Neural cell (in vitro differentiated cells): Measurements from ENCODE around the gene RABL2A. TPM values are rescaled to one million over a fixed set of nuclear protein-coding genes. Genes with fewer than 3 reads are reported as not detected.
"Not testable (repeated sequence)": the region's sequence is repeated elsewhere in the genome, so short reads cannot be mapped to it uniquely, and the experiment has no call there.

Experiments used
- H2AFZ ChIP-seq: fragments of 200-600, 300-800 bp; sonication (generic), shearing (Covaris generic); 2 replicates; pipeline ENCODE4 v1.6.0; 2014; ENCODE audit warnings: low read depth, mild to moderate bottlenecking, antibody characterized with exemption, low read length, moderate library complexity
- H3F3A ChIP-seq: fragments of 200-600 bp; shearing (Covaris generic); 2 replicates; pipeline ENCODE4 v1.6.1; 2016; ENCODE audit warnings: mild to moderate bottlenecking, moderate library complexity, mixed read lengths, antibody characterized with exemption, low read length; ENCODE audit not compliant: insufficient read depth, poor library complexity, severe bottlenecking
- H3K27ac ChIP-seq: fragments of 200-600, 300-800 bp; sonication (generic), shearing (Covaris generic); 2 replicates; pipeline ENCODE4 v1.5.1; 2014; ENCODE audit warnings: mild to moderate bottlenecking, low read length, moderate library complexity
- H3K27me3 ChIP-seq: fragments of 300-800, 200-600 bp; sonication (generic), shearing (Covaris generic); 2 replicates; pipeline ENCODE4 v1.6.0; 2014; ENCODE audit warnings: mild to moderate bottlenecking, low read depth, low read length, moderate library complexity; ENCODE audit not compliant: insufficient read depth
- H3K36me3 ChIP-seq: fragments of 300-800, 200-600 bp; sonication (generic), shearing (Covaris generic); 2 replicates; pipeline ENCODE4 v1.5.1; 2014; ENCODE audit warnings: mild to moderate bottlenecking, antibody characterized with exemption, low read length, moderate library complexity; ENCODE audit not compliant: insufficient read depth
- H3K4me2 ChIP-seq: fragments of 300-800, 200-600 bp; sonication (generic), shearing (Covaris generic); 2 replicates; pipeline ENCODE4 v1.6.0; 2014; ENCODE audit warnings: mild to moderate bottlenecking, low read length
- H3K4me3 ChIP-seq: fragments of 300-800, 200-600 bp; sonication (generic), shearing (Covaris generic); 2 replicates; pipeline ENCODE4 v1.5.1; 2014; ENCODE audit warnings: mild to moderate bottlenecking, low read length, moderate library complexity
- H3K79me2 ChIP-seq: fragments of 200-600 bp; shearing (Covaris generic); replicated peaks from 2 replicates; pipeline ENCODE4 v1.6.0; 2014; ENCODE audit warnings: mild to moderate bottlenecking, low read length, moderate library complexity; ENCODE audit not compliant: insufficient read depth
- H3K9ac ChIP-seq: fragments of 300-800, 200-600 bp; sonication (generic), shearing (Covaris generic); 2 replicates; pipeline ENCODE4 v1.6.1; 2016; ENCODE audit warnings: mild to moderate bottlenecking, low read length, mixed read lengths
- H3K9me2 ChIP-seq: fragments of 200-600 bp; shearing (Covaris generic); 2 replicates; pipeline ENCODE4 v1.6.1; 2016; ENCODE audit warnings: mild to moderate bottlenecking, low read length, mixed read lengths; ENCODE audit not compliant: insufficient read depth
- H3K9me3 ChIP-seq: fragments of 200-600, 300-800 bp; sonication (generic), shearing (Covaris generic); 2 replicates; pipeline ENCODE4 v1.6.1; 2016; ENCODE audit warnings: mild to moderate bottlenecking, mixed run types, low read length, moderate library complexity, mixed read lengths
- H4K20me1 ChIP-seq: fragments of 200-600 bp; shearing (Covaris generic); 2 replicates; pipeline ENCODE4 v1.6.1; 2016; ENCODE audit warnings: mild to moderate bottlenecking, mixed run types; ENCODE audit not compliant: insufficient read depth
- EP300 ChIP-seq: fragments of 450-650 bp; conservative IDR thresholded peaks from 2 replicates; pipeline ENCODE4 v1.6.1; 2014; ENCODE audit warnings: antibody characterized with exemption, mild to moderate bottlenecking, moderate library complexity; ENCODE audit not compliant: poor library complexity, severe bottlenecking
- MXI1 ChIP-seq: fragments of 450-650 bp; conservative IDR thresholded peaks from 2 replicates; pipeline ENCODE4 v1.6.1; 2014; ENCODE audit warnings: antibody characterized with exemption, mild to moderate bottlenecking; ENCODE audit not compliant: poor library complexity, severe bottlenecking
- POLR2AphosphoS5 ChIP-seq: IDR thresholded peaks from 2 replicates; pipeline ENCODE4 v1.6.1; 2012
- SMC3 ChIP-seq: fragments of 450-650 bp; conservative IDR thresholded peaks from 2 replicates; pipeline ENCODE4 v1.6.1; 2014; ENCODE audit warnings: antibody characterized with exemption, mild to moderate bottlenecking, moderate library complexity; ENCODE audit not compliant: poor library complexity
- TAF1 ChIP-seq: IDR thresholded peaks from 2 replicates; pipeline ENCODE4 v1.6.1; 2012; ENCODE audit warnings: low read depth
- polyA minus RNA-seq: library from RNA; depleted of rRNA, polyadenylated mRNA; stranded (reverse); fragments of >200 nt; gene quantifications from 2 replicates; pipeline ENCODE4 v1.2.3, GENCODE V29; 2014
- polyA plus RNA-seq: library from polyadenylated mRNA; depleted of rRNA; stranded (reverse); fragments of >200 nt; gene quantifications from 2 replicates; pipeline ENCODE4 v1.2.3, GENCODE V29; 2014
- TF ChIP-seq, protein P1 (sequence below): IDR thresholded peaks from 2 replicates; pipeline ENCODE4 v1.6.1; 2012; ENCODE audit warnings: borderline replicate concordance

RABL2A gene
- polyA plus RNA-seq, result 17.9 and 26.7 TPM in 2 replicates
- 26.5 and 27.1 TPM in 2 replicates for polyA minus RNA-seq

GRCh38 chr2:113626616-113627330 lies at the start of gene RABL2A:
Gene RABL2A (plus strand): TSS chr2:113627266. CDS start chr2:113628607, 1,341 bp downstream.
- H3K27ac ChIP-seq, H3K36me3 ChIP-seq, H3K9me3 ChIP-seq, H2AFZ ChIP-seq, H3K79me2 ChIP-seq, H3K9me2 ChIP-seq, H3K27me3 ChIP-seq, H4K20me1 ChIP-seq, H3F3A ChIP-seq, H3K4me2 ChIP-seq: not testable (repeated sequence)
- Histone ChIP-seq H3K9ac (peak within 1 kb of the TSS; percentile 47), H3K4me3 (peak within 1 kb of the TSS; percentile 61)

DNA sequence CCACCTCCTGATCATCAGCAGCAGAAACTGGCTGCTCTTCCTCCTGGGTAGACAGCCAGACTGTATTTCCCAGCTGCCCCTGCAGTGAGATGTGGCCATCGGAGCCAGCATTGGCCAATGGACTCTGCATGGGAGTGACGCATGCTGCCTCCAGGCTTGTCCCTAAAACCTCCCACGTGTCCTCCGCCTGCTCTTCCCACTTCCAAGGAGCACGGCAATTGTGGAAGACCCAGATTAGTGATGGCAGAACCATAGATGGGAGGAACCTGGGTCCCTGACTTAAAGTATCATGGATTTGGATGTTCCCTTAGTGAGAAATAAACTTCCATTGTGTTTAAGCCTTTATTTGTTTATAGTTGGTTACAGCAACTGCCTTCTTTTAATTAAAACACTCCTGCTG lies 48.6 kb upstream of the RABL2A start:
- not testable (repeated sequence) for H3K4me3 ChIP-seq, H3F3A ChIP-seq, H3K9me2 ChIP-seq, H3K4me2 ChIP-seq, H4K20me1 ChIP-seq, H3K36me3 ChIP-seq, H3K79me2 ChIP-seq, H3K27me3 ChIP-seq, H3K9me3 ChIP-seq, H3K9ac ChIP-seq, H3K27ac ChIP-seq, H2AFZ ChIP-seq

GRCh38 chr2:113582473-113582872 lies 44.6 kb upstream of the RABL2A start:
- not testable (repeated sequence) for H3K27ac ChIP-seq, H3K9ac ChIP-seq, H3K9me3 ChIP-seq, H3K9me2 ChIP-seq, H3K4me3 ChIP-seq, H3K4me2 ChIP-seq, H3K79me2 ChIP-seq, H4K20me1 ChIP-seq, H3K27me3 ChIP-seq, H2AFZ ChIP-seq, H3F3A ChIP-seq, H3K36me3 ChIP-seq

DNA sequence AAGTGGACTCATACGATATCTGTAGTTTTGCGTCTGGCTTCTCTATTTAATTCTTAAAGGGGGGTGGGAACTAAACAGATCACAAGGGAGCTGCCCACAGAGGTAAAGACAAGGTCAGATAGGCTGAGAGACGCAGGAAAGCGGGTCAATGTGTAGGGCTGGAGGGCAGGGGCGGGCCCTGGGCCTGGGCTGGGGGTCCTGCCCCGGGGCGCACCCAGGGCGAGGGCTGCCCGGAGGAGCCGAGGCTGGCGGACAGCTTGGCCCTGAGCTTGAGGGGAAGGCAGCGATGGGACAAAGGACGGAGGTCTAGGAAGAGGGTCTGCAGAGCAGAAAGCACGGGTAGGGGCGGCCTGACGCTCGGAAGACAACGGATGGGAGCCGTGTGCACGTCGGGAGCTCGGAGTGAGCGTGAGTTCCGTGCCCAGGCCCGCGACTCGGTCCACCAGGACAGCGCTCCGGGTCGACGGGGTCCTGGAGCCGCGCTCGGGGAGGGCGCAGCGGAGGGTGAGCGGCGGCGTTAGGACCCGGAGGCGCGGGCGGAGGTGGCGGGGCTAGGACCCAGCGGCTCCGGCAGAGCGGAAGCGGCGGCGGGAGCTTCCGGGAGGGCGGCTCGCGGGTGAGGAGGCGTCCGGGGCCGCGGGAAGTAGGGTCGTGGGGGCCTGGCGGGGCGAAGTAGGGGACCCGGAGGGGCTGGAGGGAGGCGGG lies 43.4 kb upstream of the RABL2A start:
- Histone ChIP-seq H3K4me2 (peak overlapping the region; percentile 44), H2AFZ (peak overlapping the region; percentile 98), H3K9ac (peak overlapping the region; percentile 83), H3K4me3 (peak overlapping the region; percentile 63), H3K27ac (peak overlapping the region; percentile 84)
- H3K9me2 ChIP-seq, H3K27me3 ChIP-seq, H4K20me1 ChIP-seq, H3K9me3 ChIP-seq, H3F3A ChIP-seq, H3K36me3 ChIP-seq, H3K79me2 ChIP-seq: not testable (repeated sequence)
- TF ChIP-seq MXI1, result peak; percentile 41
- TF ChIP-seq POLR2AphosphoS5, result peak; percentile 89
- TF ChIP-seq TAF1, result peak; percentile 90
- TF ChIP-seq EP300, result peak; percentile 51
- TF ChIP-seq, protein P1, sequence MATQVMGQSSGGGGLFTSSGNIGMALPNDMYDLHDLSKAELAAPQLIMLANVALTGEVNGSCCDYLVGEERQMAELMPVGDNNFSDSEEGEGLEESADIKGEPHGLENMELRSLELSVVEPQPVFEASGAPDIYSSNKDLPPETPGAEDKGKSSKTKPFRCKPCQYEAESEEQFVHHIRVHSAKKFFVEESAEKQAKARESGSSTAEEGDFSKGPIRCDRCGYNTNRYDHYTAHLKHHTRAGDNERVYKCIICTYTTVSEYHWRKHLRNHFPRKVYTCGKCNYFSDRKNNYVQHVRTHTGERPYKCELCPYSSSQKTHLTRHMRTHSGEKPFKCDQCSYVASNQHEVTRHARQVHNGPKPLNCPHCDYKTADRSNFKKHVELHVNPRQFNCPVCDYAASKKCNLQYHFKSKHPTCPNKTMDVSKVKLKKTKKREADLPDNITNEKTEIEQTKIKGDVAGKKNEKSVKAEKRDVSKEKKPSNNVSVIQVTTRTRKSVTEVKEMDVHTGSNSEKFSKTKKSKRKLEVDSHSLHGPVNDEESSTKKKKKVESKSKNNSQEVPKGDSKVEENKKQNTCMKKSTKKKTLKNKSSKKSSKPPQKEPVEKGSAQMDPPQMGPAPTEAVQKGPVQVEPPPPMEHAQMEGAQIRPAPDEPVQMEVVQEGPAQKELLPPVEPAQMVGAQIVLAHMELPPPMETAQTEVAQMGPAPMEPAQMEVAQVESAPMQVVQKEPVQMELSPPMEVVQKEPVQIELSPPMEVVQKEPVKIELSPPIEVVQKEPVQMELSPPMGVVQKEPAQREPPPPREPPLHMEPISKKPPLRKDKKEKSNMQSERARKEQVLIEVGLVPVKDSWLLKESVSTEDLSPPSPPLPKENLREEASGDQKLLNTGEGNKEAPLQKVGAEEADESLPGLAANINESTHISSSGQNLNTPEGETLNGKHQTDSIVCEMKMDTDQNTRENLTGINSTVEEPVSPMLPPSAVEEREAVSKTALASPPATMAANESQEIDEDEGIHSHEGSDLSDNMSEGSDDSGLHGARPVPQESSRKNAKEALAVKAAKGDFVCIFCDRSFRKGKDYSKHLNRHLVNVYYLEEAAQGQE, result peak; percentile 91
- peak; percentile 34 for TF ChIP-seq SMC3

GRCh38 chr2:113584311-113585092 lies 42.6 kb upstream of the RABL2A start:
- peak overlapping the region; percentile 63 for H3K9ac ChIP-seq
- not testable (repeated sequence) for H3K79me2 ChIP-seq, H3K9me2 ChIP-seq, H3K27me3 ChIP-seq, H2AFZ ChIP-seq, H3F3A ChIP-seq, H4K20me1 ChIP-seq, H3K9me3 ChIP-seq, H3K36me3 ChIP-seq
- H3K27ac ChIP-seq, result peak overlapping the region; percentile 16
- H3K4me2 ChIP-seq, result peak overlapping the region; percentile 70
- peak overlapping the region; percentile 63 for H3K4me3 ChIP-seq
